OCI-LY3 (cell line): ENCODE results near the gene COL27A1.

Experiments used
- CTCF ChIP-seq: fragments of 200-600, 300-600 bp; sonication (generic); IDR thresholded peaks from 2 replicates; pipeline ENCODE4 v1.5.1; 2014; ENCODE audit warnings: antibody characterized with exemption, low read length, low read depth
- EZH2phosphoT487 ChIP-seq: fragments of 200-600 bp; shearing (Covaris generic); IDR thresholded peaks from 2 replicates; pipeline ENCODE4 v1.6.1; 2018; ENCODE audit warnings: antibody characterized with exemption, mixed run types, low read depth

- TF ChIP-seq CTCF, result no peak
- TF ChIP-seq EZH2phosphoT487, result no peak
Observed at GRCh38 chr9:114153761-114154599, 1.4 kb upstream of the COL27A1 start.
